Chondrocyte (in vitro differentiated cells): ENCODE results near the gene LARP1. TPM values are rescaled to one million over a fixed set of nuclear protein-coding genes. Genes with fewer than 3 reads are reported as not detected.
"Not testable (repeated sequence)": the region's sequence is repeated elsewhere in the genome, so short reads cannot be mapped to it uniquely, and the experiment has no call there.

Experiments
- DNase-seq: peaks from one replicate; pipeline ENCODE4 v3.0.0; 2021; ENCODE audit warnings: mixed read lengths, low spot score
- H3K27ac Mint-ChIP-seq: one replicate; pipeline ENCODE4 v1.8.0; 2021; ENCODE audit warnings: mild to moderate bottlenecking, moderate library complexity, mixed read lengths; ENCODE audit not compliant: unreplicated experiment
- H3K27me3 Mint-ChIP-seq: 2 replicates; pipeline ENCODE4 v1.8.0; 2021; ENCODE audit warnings: low read depth, mixed read lengths
- H3K36me3 Mint-ChIP-seq: 2 replicates; pipeline ENCODE4 v1.8.0; 2021; ENCODE audit warnings: low read depth, mixed read lengths
- H3K4me1 Mint-ChIP-seq: 2 replicates; pipeline ENCODE4 v1.8.0; 2021; ENCODE audit warnings: low read depth, mild to moderate bottlenecking, mixed read lengths
- H3K4me3 Mint-ChIP-seq: one replicate; pipeline ENCODE4 v1.8.0; 2021; ENCODE audit warnings: mild to moderate bottlenecking, moderate library complexity, mixed read lengths; ENCODE audit not compliant: unreplicated experiment
- H3K9me3 Mint-ChIP-seq: 2 replicates; pipeline ENCODE4 v1.8.0; 2021; ENCODE audit warnings: low read depth, mixed read lengths
- CTCF ChIP-seq: fragments of 200-600 bp; sonication (generic); IDR thresholded peaks from 2 replicates; pipeline ENCODE4 v1.5.0; 2021; ENCODE audit warnings: antibody characterized with exemption, mild to moderate bottlenecking, moderate library complexity
- total RNA-seq: library from RNA; stranded (reverse); gene quantifications from 3 replicates; pipeline ENCODE4 v1.2.1, GENCODE V29; 2021

The LARP1 gene
- total RNA-seq, 1 donor from 2014 or later, result 258 TPM

DNA sequence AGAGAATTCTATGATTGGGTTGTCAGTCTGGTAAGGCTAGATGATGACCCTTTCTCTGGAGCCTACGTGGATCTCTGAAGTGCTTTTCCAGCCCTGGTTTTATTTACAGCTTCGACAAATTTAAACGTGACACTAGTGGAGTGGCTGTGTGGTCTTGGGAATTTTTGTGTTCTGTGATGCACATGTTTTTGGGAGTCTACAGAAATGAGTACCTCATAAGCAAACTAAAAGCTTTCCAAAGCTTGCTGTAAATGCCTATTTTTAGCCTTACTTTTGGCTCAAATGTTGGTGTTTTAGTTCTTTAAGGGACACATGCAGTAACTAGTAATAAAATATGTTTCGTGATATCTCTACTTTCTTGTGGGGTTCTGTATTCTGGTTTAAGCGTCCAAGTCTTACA is 3.3 kb downstream of the LARP1 start:
- no peaks in the 10 kb centered on the region for H3K27me3 Mint-ChIP-seq
- DNase-seq, result no peak
- peaks cover 3% of the 10 kb centered on the region for H3K36me3 Mint-ChIP-seq
- H3K4me3 Mint-ChIP-seq, result peak overlapping the region; percentile 74
- H3K9me3 Mint-ChIP-seq, result no peaks in the 10 kb centered on the region
- H3K4me1 Mint-ChIP-seq, result peaks cover 61% of the 10 kb centered on the region
- TF ChIP-seq CTCF, result no peak
- peak overlapping the region; percentile 84 for H3K27ac Mint-ChIP-seq

- DNase-seq, result no peak
- H3K4me3 Mint-ChIP-seq, result peak overlapping the region; percentile 74
- peaks cover 3% of the 10 kb centered on the region for H3K36me3 Mint-ChIP-seq
- no peaks in the 10 kb centered on the region for H3K27me3 Mint-ChIP-seq
- peaks cover 57% of the 10 kb centered on the region for H3K4me1 Mint-ChIP-seq
- H3K9me3 Mint-ChIP-seq, result no peaks in the 10 kb centered on the region
- peak overlapping the region; percentile 84 for H3K27ac Mint-ChIP-seq
- TF ChIP-seq CTCF, result no peak
Measured at GRCh38 chr5:154758977-154759376, 3.8 kb downstream of the LARP1 start.

- H3K4me3 Mint-ChIP-seq, H3K36me3 Mint-ChIP-seq, H3K9me3 Mint-ChIP-seq, H3K27ac Mint-ChIP-seq, H3K27me3 Mint-ChIP-seq, DNase-seq: not testable (repeated sequence)
- peaks cover 53% of the 10 kb centered on the region for H3K4me1 Mint-ChIP-seq
Measured at GRCh38 chr5:154759868-154760267, 4.7 kb downstream of the LARP1 start.

DNA sequence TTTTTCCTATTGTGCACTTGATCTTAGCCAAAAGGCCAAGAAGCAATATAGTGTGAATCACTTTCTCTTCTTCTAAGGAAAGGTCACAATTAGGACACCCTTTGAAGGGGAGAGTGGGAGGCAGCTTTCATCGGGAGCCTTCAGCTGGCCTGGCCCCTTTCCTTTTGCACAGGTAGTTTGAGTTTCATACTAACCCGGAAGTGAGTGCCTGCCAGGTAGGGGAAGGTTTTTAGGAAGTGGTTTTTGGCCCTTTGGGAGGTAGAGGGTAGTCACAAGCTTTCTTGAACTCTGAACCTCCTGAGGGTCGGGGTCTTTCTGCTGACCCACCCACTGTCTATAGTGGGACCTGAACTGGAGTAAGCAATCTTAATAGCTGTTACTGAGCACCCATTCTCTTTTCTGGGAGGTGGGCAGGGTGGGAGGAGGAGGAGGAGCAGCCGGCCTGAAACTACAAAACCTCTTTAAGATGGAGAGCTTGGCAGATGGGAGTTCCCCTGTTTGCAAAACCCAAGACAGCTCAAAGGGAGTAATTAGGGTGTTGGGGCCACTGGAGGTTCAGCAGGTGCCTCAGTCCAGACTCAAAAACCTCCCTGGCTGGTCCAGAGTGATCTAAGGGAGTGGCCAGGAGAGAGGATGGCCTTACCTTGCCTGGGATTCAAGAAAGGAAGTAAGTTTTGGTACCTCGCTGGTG is 6.0 kb downstream of the LARP1 start:
- peak overlapping the region; percentile 34 for H3K27ac Mint-ChIP-seq

DNA sequence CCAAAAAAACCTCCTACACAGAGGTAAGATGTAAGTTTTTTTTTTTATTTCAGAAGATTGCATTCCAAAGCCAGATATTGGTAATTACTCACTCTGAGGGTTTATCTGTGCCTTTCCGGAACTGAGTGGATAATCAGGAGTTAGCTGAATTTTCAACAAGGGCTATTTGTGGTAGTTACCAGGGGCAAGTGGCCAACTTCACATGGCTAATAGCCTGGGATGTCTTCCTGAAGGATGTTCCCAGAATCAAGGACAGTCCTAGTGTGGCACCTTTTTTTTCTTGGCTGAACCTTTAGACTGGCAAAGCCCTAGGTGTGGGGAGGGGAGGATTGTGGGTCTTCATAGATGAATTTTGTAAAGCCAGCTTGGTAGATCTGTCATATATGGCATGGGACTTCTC is 7.1 kb downstream of the LARP1 start:
- peaks cover 72% of the 10 kb centered on the region for H3K4me1 Mint-ChIP-seq

More for the DNA sequence above, 6.0 kb downstream of the LARP1 start:
- no peak for TF ChIP-seq CTCF
- no peaks in the 10 kb centered on the region for H3K9me3 Mint-ChIP-seq
- H3K36me3 Mint-ChIP-seq, result peaks cover 5% of the 10 kb centered on the region
- H3K4me3 Mint-ChIP-seq, result no peak overlapping the region
- H3K4me1 Mint-ChIP-seq, result peaks cover 63% of the 10 kb centered on the region
- H3K27me3 Mint-ChIP-seq, result no peaks in the 10 kb centered on the region
- DNase-seq, result no peak

More for the DNA sequence above, 7.1 kb downstream of the LARP1 start:
- peak overlapping the region; percentile 79 for H3K27ac Mint-ChIP-seq
- H3K4me3 Mint-ChIP-seq, result no peak overlapping the region
- no peaks in the 10 kb centered on the region for H3K9me3 Mint-ChIP-seq
- H3K27me3 Mint-ChIP-seq, result no peaks in the 10 kb centered on the region
- no peak for TF ChIP-seq CTCF
- DNase-seq, result no peak
- peaks cover 2% of the 10 kb centered on the region for H3K36me3 Mint-ChIP-seq
